Hair follicular keratinocyte (primary cell): ENCODE results near the gene CCN5. TPM values are rescaled to one million over a fixed set of nuclear protein-coding genes. Genes with fewer than 3 reads are reported as not detected.

ENCODE experiments used
- total RNA-seq: library from RNA; depleted of rRNA; stranded (reverse); fragments of >200 nt; gene quantifications from 2 replicates; pipeline ENCODE4 v1.2.3, GENCODE V29; 2015

The CCN5 gene, protein sequence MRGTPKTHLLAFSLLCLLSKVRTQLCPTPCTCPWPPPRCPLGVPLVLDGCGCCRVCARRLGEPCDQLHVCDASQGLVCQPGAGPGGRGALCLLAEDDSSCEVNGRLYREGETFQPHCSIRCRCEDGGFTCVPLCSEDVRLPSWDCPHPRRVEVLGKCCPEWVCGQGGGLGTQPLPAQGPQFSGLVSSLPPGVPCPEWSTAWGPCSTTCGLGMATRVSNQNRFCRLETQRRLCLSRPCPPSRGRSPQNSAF
- not detected in 2 replicates for total RNA-seq

DNA sequence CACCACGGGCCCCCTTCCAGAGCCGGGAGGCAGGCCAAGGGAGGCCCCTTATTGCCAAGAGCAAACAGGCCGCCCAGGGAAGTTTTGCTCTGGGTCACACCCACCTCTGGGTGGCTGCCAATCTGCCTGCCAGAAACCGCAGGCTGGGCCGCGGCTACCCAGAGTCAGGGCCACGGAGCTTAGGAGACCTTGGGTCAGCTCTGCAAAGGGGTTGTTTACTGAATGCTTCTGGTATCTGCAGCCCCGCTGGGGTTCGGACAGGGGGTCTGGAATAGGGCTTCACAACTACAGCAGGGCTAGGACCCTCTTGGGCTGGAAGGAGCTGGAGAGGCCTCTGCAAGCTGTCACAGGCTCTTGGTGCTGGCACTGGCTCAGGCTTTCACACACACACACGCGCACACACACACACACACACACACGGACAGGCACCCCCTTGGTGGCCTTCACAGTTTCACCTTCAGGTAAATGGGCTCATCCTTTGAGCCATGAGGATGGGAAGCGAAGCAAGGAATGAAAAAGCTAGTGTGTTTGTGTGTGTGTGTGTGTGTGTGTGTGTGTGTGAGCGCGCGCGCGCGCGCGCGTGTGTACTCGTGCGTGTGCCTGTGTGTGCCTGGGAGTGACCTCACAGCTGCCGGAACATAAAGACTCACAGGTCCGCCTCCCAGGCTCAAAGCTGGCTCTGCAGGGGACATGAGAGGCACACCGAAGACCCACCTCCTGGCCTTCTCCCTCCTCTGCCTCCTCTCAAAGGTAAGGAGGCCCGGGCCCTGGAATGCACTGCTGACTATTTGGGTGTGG, at the start of gene CCN5:
Gene CCN5, plus strand, starts transcription at position 669 of the 798 bp plus-strand sequence. Its CDS starts 22 bp downstream, at position 691.

DNA sequence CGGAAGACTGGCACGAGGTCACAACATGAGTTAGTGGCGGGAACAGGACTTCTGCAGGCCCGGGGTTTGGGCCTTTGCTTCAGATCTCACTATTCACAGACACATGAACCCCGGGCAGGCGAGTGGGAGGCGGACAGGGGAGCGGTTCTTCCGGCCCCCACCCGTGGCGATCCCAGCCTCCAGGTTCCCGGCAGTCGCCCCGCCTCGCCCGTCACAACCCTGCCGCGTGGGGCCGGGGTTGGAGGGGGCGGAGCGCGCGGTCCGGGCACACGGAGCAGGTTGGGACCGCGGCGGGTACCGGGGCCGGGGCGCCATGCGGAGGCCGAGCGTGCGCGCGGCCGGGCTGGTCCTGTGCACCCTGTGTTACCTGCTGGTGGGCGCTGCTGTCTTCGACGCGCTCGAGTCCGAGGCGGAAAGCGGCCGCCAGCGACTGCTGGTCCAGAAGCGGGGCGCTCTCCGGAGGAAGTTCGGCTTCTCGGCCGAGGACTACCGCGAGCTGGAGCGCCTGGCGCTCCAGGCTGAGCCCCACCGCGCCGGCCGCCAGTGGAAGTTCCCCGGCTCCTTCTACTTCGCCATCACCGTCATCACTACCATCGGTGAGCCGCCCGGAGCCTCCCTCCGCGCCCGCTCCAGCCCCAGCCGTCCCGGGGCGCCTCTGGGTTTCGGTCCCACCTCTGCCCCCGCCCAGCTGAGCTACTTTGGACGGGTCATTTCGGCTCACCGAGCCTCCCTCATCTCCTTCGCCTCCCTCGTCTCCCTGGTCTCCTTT, 30.6 kb downstream of the CCN5 start, which contains the start of gene KCNK15:
Gene KCNK15, plus strand, starts transcription at position 268 of the 769 bp plus-strand sequence. Its CDS starts 46 bp downstream, at position 314.

Other genes with a start within 250 kb of the CCN5 start
- gene TTPAL, start 239.5 kb upstream of the CCN5 start, total RNA-seq, result 14.0 and 14.3 TPM in 2 replicates
- gene SERINC3, start 193.3 kb upstream of the CCN5 start, total RNA-seq, result 41.1 and 61.8 TPM in 2 replicates
- gene PKIG, start 132.8 kb upstream of the CCN5 start, total RNA-seq, result 13.2 and 23.0 TPM in 2 replicates
- 40.7 and 49.4 TPM in 2 replicates for gene ADA, start 63.7 kb upstream of the CCN5 start, total RNA-seq
- under 0.01 TPM in 1 of 2 replicates, not detected in the other for gene KCNK15, start 30.5 kb downstream of the CCN5 start, total RNA-seq
- not detected in 2 replicates for gene RIMS4, start 95.2 kb downstream of the CCN5 start, total RNA-seq
- gene YWHAB, start 170.3 kb downstream of the CCN5 start, total RNA-seq, result 129 and 146 TPM in 2 replicates
- gene PABPC1L, start 194.7 kb downstream of the CCN5 start, total RNA-seq, result 4.7 and 6.8 TPM in 2 replicates
- gene TOMM34, start 245.0 kb downstream of the CCN5 start, total RNA-seq, result 53.4 and 54.5 TPM in 2 replicates